ENCODE data around the gene CHID1.

The CHID1 gene

GRCh38 chr11:932435-932834 lies 21.8 kb upstream of the CHID1 start:
- no peak for DNase-seq

- no peak for DNase-seq
Measured at GRCh38 chr11:931385-931784, 20.8 kb upstream of the CHID1 start.

- no peak for DNase-seq
Measured at GRCh38 chr11:929405-929804, 18.8 kb upstream of the CHID1 start.

- DNase-seq = no peak
Measured at GRCh38 chr11:928786-929185, 18.2 kb upstream of the CHID1 start.

GRCh38 chr11:927871-928270 lies 17.3 kb upstream of the CHID1 start:
- peak; percentile 18 to 25 for DNase-seq

- no peak for DNase-seq
Measured at GRCh38 chr11:926341-926916, 15.8 kb upstream of the CHID1 start.

- peak; percentile 84 to 86 for DNase-seq
Measured at GRCh38 chr11:925496-926301, 15.1 kb upstream of the CHID1 start, which contains the start of gene AP2A2. TSS of gene AP2A2 (plus strand) at chr11:925870. CDS start at chr11:926022, 152 bp downstream.

- DNase-seq = no peak
Measured at GRCh38 chr11:925158-925495, 14.5 kb upstream of the CHID1 start.

- no peak for DNase-seq
Measured at GRCh38 chr11:924406-925157, 14.0 kb upstream of the CHID1 start.

GRCh38 chr11:923691-924405 lies 13.2 kb upstream of the CHID1 start:
- DNase-seq = no peak

- no peak for DNase-seq
Measured at GRCh38 chr11:921921-922678, 11.5 kb upstream of the CHID1 start.

- no peak for DNase-seq
Measured at GRCh38 chr11:917426-917825, 6.8 kb upstream of the CHID1 start.

GRCh38 chr11:914747-915501 lies 4.3 kb upstream of the CHID1 start:
- no peak for DNase-seq

GRCh38 chr11:914204-914603 lies 3.6 kb upstream of the CHID1 start:
- no peak for DNase-seq

GRCh38 chr11:913043-913442 lies 2.4 kb upstream of the CHID1 start:
- DNase-seq = no peak

- no peak for DNase-seq
Measured at GRCh38 chr11:912266-912665, 1.7 kb upstream of the CHID1 start.

GRCh38 chr11:911890-912219 lies 1.2 kb upstream of the CHID1 start:
- DNase-seq = no peak

- DNase-seq = peak; percentile 20 to 24
Measured at GRCh38 chr11:911031-911889, 650 bp upstream of the CHID1 start.

GRCh38 chr11:910044-910588 lies 494 bp downstream of the CHID1 start:
- DNase-seq = peak; percentile 49 to 66

GRCh38 chr11:909406-909805 lies 1.2 kb downstream of the CHID1 start:
- no peak for DNase-seq

GRCh38 chr11:908273-908672 lies 2.3 kb downstream of the CHID1 start:
- DNase-seq = no peak
